ENCODE measurements around the gene DHRS7. TPM values are rescaled to one million over a fixed set of nuclear protein-coding genes. Genes with fewer than 3 reads are reported as not detected.

The DHRS7 gene
- total RNA-seq, 1 donor from 2014 or later: 41.7 TPM

- peaks cover 3% of the 10 kb centered on the region for H3K9me3 Mint-ChIP-seq
- no peaks in the 10 kb centered on the region for H3K4me1 Mint-ChIP-seq
- H3K27me3 Mint-ChIP-seq (ENCODE audit: low read depth): peaks cover 2% of the 10 kb centered on the region
- no peak for DNase-seq (ENCODE audit: low read depth, low spot score)
- no peak overlapping the region for H3K4me3 Mint-ChIP-seq
- no peak for TF ChIP-seq CTCF (conservative IDR thresholded peaks at IDR 0.05)
- no peaks in the 10 kb centered on the region for H3K36me3 Mint-ChIP-seq (ENCODE audit: low read depth)
- H3K27ac Mint-ChIP-seq (ENCODE audit: unreplicated experiment): no peak overlapping the region
Measured at GRCh38 chr14:60189923-60190840, 25.0 kb upstream of the DHRS7 start.

GRCh38 chr14:60188696-60189095 is 23.5 kb upstream of the DHRS7 start:
- Mint-ChIP-seq H3K36me3 (ENCODE audit: low read depth) (no peaks in the 10 kb centered on the region), H3K4me3 (no peak overlapping the region), H3K9me3 (peaks cover 3% of the 10 kb centered on the region), H3K4me1 (no peaks in the 10 kb centered on the region), H3K27me3 (ENCODE audit: low read depth) (peaks cover 2% of the 10 kb centered on the region), H3K27ac (ENCODE audit: unreplicated experiment) (no peak overlapping the region)
- DNase-seq (ENCODE audit: low read depth, low spot score): no peak
- TF ChIP-seq CTCF (conservative IDR thresholded peaks at IDR 0.05): no peak

GRCh38 chr14:60188115-60188514 is 22.9 kb upstream of the DHRS7 start:
- peaks cover 3% of the 10 kb centered on the region for H3K9me3 Mint-ChIP-seq
- H3K27ac Mint-ChIP-seq (ENCODE audit: unreplicated experiment): no peak overlapping the region
- no peaks in the 10 kb centered on the region for H3K4me1 Mint-ChIP-seq
- H3K27me3 Mint-ChIP-seq (ENCODE audit: low read depth): peaks cover 2% of the 10 kb centered on the region
- TF ChIP-seq CTCF (conservative IDR thresholded peaks at IDR 0.05): no peak
- no peak overlapping the region for H3K4me3 Mint-ChIP-seq
- H3K36me3 Mint-ChIP-seq (ENCODE audit: low read depth): no peaks in the 10 kb centered on the region
- no peak for DNase-seq (ENCODE audit: low read depth, low spot score)

GRCh38 chr14:60184905-60185555 is 19.8 kb upstream of the DHRS7 start:
- peaks cover 2% of the 10 kb centered on the region for H3K27me3 Mint-ChIP-seq (ENCODE audit: low read depth)
- H3K4me3 Mint-ChIP-seq: no peak overlapping the region
- no peaks in the 10 kb centered on the region for H3K4me1 Mint-ChIP-seq
- no peak for DNase-seq (ENCODE audit: low read depth, low spot score)
- H3K36me3 Mint-ChIP-seq (ENCODE audit: low read depth): no peaks in the 10 kb centered on the region
- no peak for TF ChIP-seq CTCF (conservative IDR thresholded peaks at IDR 0.05)
- no peak overlapping the region for H3K27ac Mint-ChIP-seq (ENCODE audit: unreplicated experiment)
- H3K9me3 Mint-ChIP-seq: no peaks in the 10 kb centered on the region

GRCh38 chr14:60184146-60184904 is 19.1 kb upstream of the DHRS7 start:
- TF ChIP-seq CTCF (conservative IDR thresholded peaks at IDR 0.05): peak; percentile 96
- H3K9me3 Mint-ChIP-seq: no peaks in the 10 kb centered on the region
- no peaks in the 10 kb centered on the region for H3K36me3 Mint-ChIP-seq (ENCODE audit: low read depth)
- no peaks in the 10 kb centered on the region for H3K4me1 Mint-ChIP-seq
- peaks cover 2% of the 10 kb centered on the region for H3K27me3 Mint-ChIP-seq (ENCODE audit: low read depth)
- H3K27ac Mint-ChIP-seq (ENCODE audit: unreplicated experiment): no peak overlapping the region
- no peak overlapping the region for H3K4me3 Mint-ChIP-seq
- DNase-seq (ENCODE audit: low read depth, low spot score): peak; percentile 13

All from neural crest cell (in vitro differentiated cells).